Measurements from ENCODE around the gene GYG1.

GYG1 gene

GRCh38 chr3:149016669-149017541 lies 25.6 kb downstream of the GYG1 start:
- no peak for TF ChIP-seq TAF1 (IDR thresholded peaks at IDR 0.05; ENCODE audit: borderline replicate concordance, insufficient read depth, low read length)
- no peak for TF ChIP-seq POLR2AphosphoS5 (IDR thresholded peaks at IDR 0.05; ENCODE audit: low read depth, low read length)
- TF ChIP-seq SIN3A (IDR thresholded peaks at IDR 0.05; ENCODE audit: borderline replicate concordance, insufficient read depth, low read length) = no peak
- no peak for TF ChIP-seq FOXP2 (optimal IDR thresholded peaks at IDR 0.05; ENCODE audit: borderline replicate concordance, extremely low read depth, extremely low read length, insufficient read depth)
- no peak for TF ChIP-seq REST (IDR thresholded peaks at IDR 0.05; ENCODE audit: insufficient read depth in 1 of 2, low read depth in 2 of 2, low read length in 2 of 2)

GRCh38 chr3:149018247-149018646 lies 26.9 kb downstream of the GYG1 start:
- TF ChIP-seq POLR2AphosphoS5 (IDR thresholded peaks at IDR 0.05; ENCODE audit: low read depth, low read length) = no peak
- no peak for TF ChIP-seq SIN3A (IDR thresholded peaks at IDR 0.05; ENCODE audit: borderline replicate concordance, insufficient read depth, low read length)
- TF ChIP-seq TAF1 (IDR thresholded peaks at IDR 0.05; ENCODE audit: borderline replicate concordance, insufficient read depth, low read length) = no peak
- TF ChIP-seq REST (IDR thresholded peaks at IDR 0.05; ENCODE audit: insufficient read depth in 1 of 2, low read depth in 2 of 2, low read length in 2 of 2) = no peak
- TF ChIP-seq FOXP2 (optimal IDR thresholded peaks at IDR 0.05; ENCODE audit: borderline replicate concordance, extremely low read depth, extremely low read length, insufficient read depth) = no peak

- no peak for TF ChIP-seq REST (IDR thresholded peaks at IDR 0.05; ENCODE audit: insufficient read depth in 1 of 2, low read depth in 2 of 2, low read length in 2 of 2)
- no peak for TF ChIP-seq SIN3A (IDR thresholded peaks at IDR 0.05; ENCODE audit: borderline replicate concordance, insufficient read depth, low read length)
- TF ChIP-seq POLR2AphosphoS5 (IDR thresholded peaks at IDR 0.05; ENCODE audit: low read depth, low read length) = no peak
- no peak for TF ChIP-seq FOXP2 (optimal IDR thresholded peaks at IDR 0.05; ENCODE audit: borderline replicate concordance, extremely low read depth, extremely low read length, insufficient read depth)
- no peak for TF ChIP-seq TAF1 (IDR thresholded peaks at IDR 0.05; ENCODE audit: borderline replicate concordance, insufficient read depth, low read length)
Measured at GRCh38 chr3:149019580-149019979, 28.2 kb downstream of the GYG1 start.

- TF ChIP-seq SIN3A (IDR thresholded peaks at IDR 0.05; ENCODE audit: borderline replicate concordance, insufficient read depth, low read length) = no peak
Measured at GRCh38 chr3:149020196-149020838, 29.0 kb downstream of the GYG1 start.

- no peak for TF ChIP-seq SIN3A (IDR thresholded peaks at IDR 0.05; ENCODE audit: borderline replicate concordance, insufficient read depth, low read length)
- TF ChIP-seq TAF1 (IDR thresholded peaks at IDR 0.05; ENCODE audit: borderline replicate concordance, insufficient read depth, low read length) = no peak
- no peak for TF ChIP-seq REST (IDR thresholded peaks at IDR 0.05; ENCODE audit: insufficient read depth in 1 of 2, low read depth in 2 of 2, low read length in 2 of 2)
- TF ChIP-seq POLR2AphosphoS5 (IDR thresholded peaks at IDR 0.05; ENCODE audit: low read depth, low read length) = no peak
- TF ChIP-seq FOXP2 (optimal IDR thresholded peaks at IDR 0.05; ENCODE audit: borderline replicate concordance, extremely low read depth, extremely low read length, insufficient read depth) = no peak
Measured at GRCh38 chr3:149020839-149021252, 29.5 kb downstream of the GYG1 start.

All from PFSK-1 (cell line).